ENCODE measurements around the gene PRKCA. TPM values are rescaled to one million over a fixed set of nuclear protein-coding genes. Genes with fewer than 3 reads are reported as not detected.
A peak's percentile ranks its signal among the peaks of the same experiment; 100 is the strongest.
"Not testable (repeated sequence)": the region's sequence is repeated elsewhere in the genome, so short reads cannot be mapped to it uniquely, and the experiment has no call there.

Gene PRKCA
- total and polyA plus RNA-seq, 12 donors = 1.6 to 27.6 (median 10.5) TPM

DNA sequence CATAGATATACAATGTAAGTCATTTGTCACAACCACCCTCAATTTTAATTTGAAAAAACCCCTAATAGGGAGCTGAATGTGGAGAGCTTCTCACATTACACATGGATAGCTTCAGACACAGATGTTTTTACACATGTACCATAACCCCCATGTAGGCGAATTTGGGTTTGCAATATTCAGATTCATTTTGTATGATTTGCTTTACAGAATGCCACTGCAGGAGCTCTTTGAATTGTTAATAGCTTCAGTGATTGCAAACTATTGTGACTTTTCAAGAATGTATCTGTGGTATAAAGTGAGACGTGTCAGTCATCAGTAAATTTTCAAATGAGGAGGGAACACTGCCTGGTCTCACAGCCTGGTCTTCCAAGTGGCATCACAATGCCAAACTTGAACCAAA is 419.9 kb downstream of the PRKCA start:
- H3K4me3 ChIP-seq = no peak overlapping the region
- H3K9me3 ChIP-seq = no peaks in the 10 kb centered on the region
- DNase-seq (no peak), ATAC-seq (no peak)
- no peaks in the 10 kb centered on the region for H3K27me3 ChIP-seq
- 92 to 98% methylated on average over 2 of the region's 2 CpGs for WGBS, 2 donors
- H3K4me1 ChIP-seq = peaks cover 3 to 21% (median 11%) of the 10 kb centered on the region in 9 donors
- H3K27ac ChIP-seq = no peak overlapping the region
- no peak for TF ChIP-seq CTCF (IDR thresholded peaks at IDR 0.05)
- H3K36me3 ChIP-seq = no peaks in the 10 kb centered on the region
- intact Hi-C loops (cut with DNase I) = loop anchor here in 4 of 10 donors (5.0 to 10.0 kb wide), 3 partner anchors 180 to 442 kb away; no protein-coding TSS in a partner anchor

GRCh38 chr17:66724581-66725341 is 422.3 kb downstream of the PRKCA start:
- peak; percentile 35 to 57 (median 38) for ATAC-seq
- no peak for TF ChIP-seq CTCF (IDR thresholded peaks at IDR 0.05)
- no peaks in the 10 kb centered on the region for H3K9me3 ChIP-seq
- H3K27ac ChIP-seq = no peak overlapping the region
- H3K36me3 ChIP-seq = no peaks in the 10 kb centered on the region
- no peaks in the 10 kb centered on the region for H3K27me3 ChIP-seq
- H3K4me3 ChIP-seq = no peak overlapping the region
- peaks cover 3 to 21% (median 11%) of the 10 kb centered on the region in 9 donors for H3K4me1 ChIP-seq
- intact Hi-C loops (cut with DNase I) = loop anchor here in 6 of 10 donors (5.0 to 10.0 kb wide), 4 partner anchors 178 to 440 kb away; no protein-coding TSS in a partner anchor
- 34% methylated on average over 5 of the region's 5 CpGs for WGBS, 2 donors
- DNase-seq = no peak

- H3K27me3 ChIP-seq, H3K36me3 ChIP-seq, DNase-seq, H3K4me3 ChIP-seq, ATAC-seq, H3K27ac ChIP-seq, H3K9me3 ChIP-seq: not testable (repeated sequence)
- 85 to 88% methylated on average over 4 of the region's 4 CpGs for WGBS, 2 donors
- H3K4me1 ChIP-seq = peaks cover 3 to 21% (median 11%) of the 10 kb centered on the region in 9 donors
- intact Hi-C loops (cut with DNase I) = loop anchor here in 5 of 10 donors (5.0 to 10.0 kb wide), 3 partner anchors 182 to 439 kb away; no protein-coding TSS in a partner anchor
Measured at GRCh38 chr17:66725438-66725837, 423.0 kb downstream of the PRKCA start.

GRCh38 chr17:66725956-66726355 is 423.5 kb downstream of the PRKCA start:
- intact Hi-C loops (cut with DNase I) = loop anchor here in 5 of 10 donors (5.0 to 10.0 kb wide), 3 partner anchors 181 to 439 kb away; no protein-coding TSS in a partner anchor
- WGBS, 2 donors = 95 to 96% methylated on average over 10 of the region's 10 CpGs
- no peak overlapping the region for H3K27ac ChIP-seq
- H3K36me3 ChIP-seq = no peaks in the 10 kb centered on the region
- ATAC-seq = no peak
- TF ChIP-seq CTCF (IDR thresholded peaks at IDR 0.05) = no peak
- no peaks in the 10 kb centered on the region for H3K9me3 ChIP-seq
- DNase-seq = no peak
- no peaks in the 10 kb centered on the region for H3K27me3 ChIP-seq
- H3K4me1 ChIP-seq = peaks cover 3 to 21% (median 11%) of the 10 kb centered on the region in 9 donors
- no peak overlapping the region for H3K4me3 ChIP-seq

DNA sequence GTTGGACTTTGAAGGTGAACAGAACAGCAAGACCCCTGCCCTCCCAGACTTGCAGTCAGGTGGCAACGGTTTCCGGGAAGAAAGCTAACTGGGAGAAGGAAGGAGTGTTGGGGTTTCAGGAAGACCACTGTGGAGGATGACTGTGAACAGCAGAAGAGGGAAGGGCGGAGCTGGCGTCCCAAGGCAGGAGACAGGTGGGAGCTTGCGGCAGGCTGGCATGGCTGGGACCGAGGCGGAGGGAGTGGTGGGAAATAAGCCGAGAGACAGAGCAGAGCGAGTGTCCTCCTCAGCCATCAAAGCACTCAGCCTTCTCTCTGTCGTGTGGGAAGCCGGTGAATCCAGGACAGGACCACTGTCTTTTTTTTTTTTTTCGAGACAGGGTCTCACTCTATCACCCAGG is 424.0 kb downstream of the PRKCA start:
- Histone ChIP-seq H3K4me3 (no peak overlapping the region), H3K4me1 (peaks cover 3 to 21% (median 11%) of the 10 kb centered on the region in 9 donors), H3K27me3 (no peaks in the 10 kb centered on the region), H3K27ac (no peak overlapping the region), H3K9me3 (no peaks in the 10 kb centered on the region), H3K36me3 (no peaks in the 10 kb centered on the region)
- 95 to 96% methylated on average over 12 of the region's 12 CpGs for WGBS, 2 donors
- DNase-seq (no peak), ATAC-seq (no peak)
- intact Hi-C loops (cut with DNase I) = loop anchor here in 5 of 10 donors (5.0 to 10.0 kb wide), 3 partner anchors 181 to 438 kb away; no protein-coding TSS in a partner anchor
- TF ChIP-seq CTCF (IDR thresholded peaks at IDR 0.05) = no peak

Measured in heart right ventricle (tissue), 16 donors.